Measurements from ENCODE around the gene NAT9. TPM values are rescaled to one million over a fixed set of nuclear protein-coding genes. Genes with fewer than 3 reads are reported as not detected.

NAT9 gene
- total RNA-seq, 1 donor from 2014 or later, result 19.4 TPM

- DNase-seq (ENCODE audit: missing footprints) (no peak), ATAC-seq (no peak)
- intact Hi-C loops (cut with DNase I), result loop anchor here (5.0 kb wide), 1 partner anchor 82 kb away; no protein-coding TSS in a partner anchor
Observed at GRCh38 chr17:74739227-74739831, 36.8 kb downstream of the NAT9 start.

GRCh38 chr17:74738051-74738996 is 37.8 kb downstream of the NAT9 start:
- DNase-seq (ENCODE audit: missing footprints) (no peak), ATAC-seq (peak; percentile 47)
- intact Hi-C loops (cut with DNase I), result loop anchor here (5.0 kb wide), 1 partner anchor 81 kb away; no protein-coding TSS in a partner anchor

DNA sequence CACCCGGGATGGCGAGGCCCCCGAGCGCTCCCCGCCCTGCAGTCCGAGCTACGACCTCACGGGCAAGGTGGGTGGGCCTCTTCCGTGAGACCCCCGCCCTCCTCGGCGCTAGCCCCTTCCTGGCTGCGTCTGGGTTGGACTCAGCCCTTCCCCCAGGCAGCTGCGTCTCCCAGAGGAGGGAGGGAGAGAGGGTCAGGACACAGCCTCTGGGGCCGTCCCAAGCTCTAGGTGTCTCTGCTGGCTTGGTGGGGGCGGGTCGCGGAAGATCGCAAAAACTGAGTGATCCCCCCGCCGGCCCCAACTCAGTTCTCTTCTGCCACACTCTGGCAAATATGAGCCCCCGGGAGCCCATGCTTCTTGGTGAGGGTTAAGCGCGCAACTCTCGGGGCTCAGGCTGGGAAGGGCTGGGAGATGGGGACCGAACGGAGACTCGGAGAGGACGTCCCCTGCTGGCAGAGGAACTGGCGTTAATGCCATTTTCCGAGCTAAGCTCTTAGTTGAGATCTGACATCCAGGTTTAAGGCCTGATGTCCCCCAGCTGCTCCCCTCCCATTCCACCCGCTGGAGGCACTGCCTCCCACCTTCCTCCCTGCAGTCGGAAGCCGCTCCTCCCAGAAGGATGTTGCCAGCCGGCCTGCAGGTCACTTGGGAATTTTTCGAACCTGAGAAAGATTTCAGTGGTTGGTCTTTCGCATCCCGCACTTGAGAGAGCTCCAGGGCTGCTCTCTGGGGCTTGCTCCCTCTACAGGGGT is 38.7 kb downstream of the NAT9 start:
- DNase-seq (ENCODE audit: missing footprints) (no peak), ATAC-seq (peak; percentile 6)
- intact Hi-C loops (cut with DNase I), result loop anchor here (5.0 kb wide), 1 partner anchor 80 kb away; no protein-coding TSS in a partner anchor

DNA sequence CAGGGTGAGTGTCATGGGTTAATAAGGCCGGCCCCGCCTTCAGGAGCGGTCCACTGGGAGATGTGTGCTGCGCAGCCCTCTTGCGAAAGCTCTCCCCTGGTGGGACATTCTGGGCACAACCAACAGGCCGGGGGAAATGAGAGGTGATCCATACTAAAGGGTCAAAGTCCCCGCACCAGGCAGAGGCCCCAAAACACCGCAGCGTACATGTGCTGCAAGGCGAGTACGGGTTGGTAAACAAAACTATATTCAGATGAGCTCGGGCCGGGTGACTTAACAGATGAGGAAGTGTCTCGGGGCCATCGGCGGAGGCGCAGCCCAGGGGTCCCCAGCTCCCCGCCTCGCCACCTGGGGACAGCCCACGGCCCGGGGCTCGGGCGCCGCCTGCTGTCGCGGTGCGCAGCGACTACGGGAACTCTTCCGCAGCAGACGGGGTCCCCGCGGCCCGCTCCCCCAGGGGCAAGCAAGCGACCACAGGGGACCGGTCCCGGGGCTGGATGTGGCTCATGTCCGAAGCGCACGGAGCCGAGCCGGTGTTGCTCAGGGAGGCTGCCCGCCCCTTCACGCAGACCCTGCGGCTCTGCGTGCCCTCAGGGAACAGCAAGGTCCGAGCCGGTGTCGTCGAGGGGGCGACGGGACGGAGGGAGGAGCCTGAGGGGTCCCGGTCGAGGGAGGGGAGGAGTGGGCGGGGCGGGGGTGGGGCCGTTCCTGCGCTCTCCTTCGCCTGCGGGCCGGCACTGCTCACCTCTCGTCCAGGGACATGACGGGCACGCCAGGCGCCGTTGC is 39.4 kb downstream of the NAT9 start, which contains the start of gene RAB37:
Gene RAB37, plus strand, starts transcription at position 744 of the 786 bp plus-strand sequence. Its CDS starts 17 bp downstream, at position 761.
- DNase-seq (ENCODE audit: missing footprints) (peak; percentile 82), ATAC-seq (peak; percentile 80)
- intact Hi-C loops (cut with DNase I), result loop anchor here (5.0 kb wide), 1 partner anchor 79 kb away; no protein-coding TSS in a partner anchor

GRCh38 chr17:74734256-74734655 is 41.9 kb downstream of the NAT9 start:
- intact Hi-C loops (cut with DNase I), result no loop called here
- no peak for DNase-seq (ENCODE audit: missing footprints)
- no peak for ATAC-seq

DNA sequence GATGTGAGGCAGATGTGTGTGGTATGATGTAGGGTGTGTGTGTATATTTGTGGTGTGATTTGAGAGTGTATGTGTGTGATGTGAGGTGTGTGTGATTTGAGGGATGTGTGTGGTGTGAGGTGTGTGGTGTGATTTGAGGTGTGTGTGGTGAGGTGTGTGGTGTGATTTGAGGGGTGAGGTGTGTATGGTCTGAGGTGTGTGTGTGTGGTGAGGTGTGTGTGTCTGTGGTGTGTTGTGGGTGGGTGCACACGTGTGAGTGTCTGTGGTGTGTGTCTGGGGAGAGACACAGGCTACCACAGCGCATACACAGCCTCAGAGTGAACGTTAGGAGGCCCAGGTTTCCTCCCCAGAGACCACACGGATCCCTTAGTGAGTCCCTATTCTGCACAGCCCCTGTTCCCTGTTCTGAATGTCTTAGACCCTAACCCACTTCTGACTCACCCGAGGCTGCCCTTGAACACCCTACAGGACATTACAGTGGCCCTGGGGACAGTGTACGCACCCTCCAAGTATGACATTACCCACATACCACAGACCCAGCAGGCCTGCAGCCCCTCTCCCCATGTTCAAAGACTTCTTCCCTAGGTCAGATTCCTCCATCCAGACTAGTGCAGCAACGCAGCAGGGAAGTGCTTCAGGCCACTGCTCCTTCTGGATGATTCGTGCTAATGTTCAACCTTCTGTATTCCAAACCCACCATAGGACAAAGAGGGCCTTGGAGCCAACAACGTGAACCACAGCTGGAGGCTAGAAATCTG is 42.6 kb downstream of the NAT9 start:
- no peak for ATAC-seq
- intact Hi-C loops (cut with DNase I), result no loop called here
- DNase-seq (ENCODE audit: missing footprints), result no peak

- intact Hi-C loops (cut with DNase I), result no loop called here
- ATAC-seq (no peak), DNase-seq (ENCODE audit: missing footprints) (no peak)
Observed at GRCh38 chr17:74732042-74732867, 43.9 kb downstream of the NAT9 start.

GRCh38 chr17:74731347-74731605 is 44.9 kb downstream of the NAT9 start:
- DNase-seq (ENCODE audit: missing footprints) (no peak), ATAC-seq (no peak)
- intact Hi-C loops (cut with DNase I), result no loop called here

DNA sequence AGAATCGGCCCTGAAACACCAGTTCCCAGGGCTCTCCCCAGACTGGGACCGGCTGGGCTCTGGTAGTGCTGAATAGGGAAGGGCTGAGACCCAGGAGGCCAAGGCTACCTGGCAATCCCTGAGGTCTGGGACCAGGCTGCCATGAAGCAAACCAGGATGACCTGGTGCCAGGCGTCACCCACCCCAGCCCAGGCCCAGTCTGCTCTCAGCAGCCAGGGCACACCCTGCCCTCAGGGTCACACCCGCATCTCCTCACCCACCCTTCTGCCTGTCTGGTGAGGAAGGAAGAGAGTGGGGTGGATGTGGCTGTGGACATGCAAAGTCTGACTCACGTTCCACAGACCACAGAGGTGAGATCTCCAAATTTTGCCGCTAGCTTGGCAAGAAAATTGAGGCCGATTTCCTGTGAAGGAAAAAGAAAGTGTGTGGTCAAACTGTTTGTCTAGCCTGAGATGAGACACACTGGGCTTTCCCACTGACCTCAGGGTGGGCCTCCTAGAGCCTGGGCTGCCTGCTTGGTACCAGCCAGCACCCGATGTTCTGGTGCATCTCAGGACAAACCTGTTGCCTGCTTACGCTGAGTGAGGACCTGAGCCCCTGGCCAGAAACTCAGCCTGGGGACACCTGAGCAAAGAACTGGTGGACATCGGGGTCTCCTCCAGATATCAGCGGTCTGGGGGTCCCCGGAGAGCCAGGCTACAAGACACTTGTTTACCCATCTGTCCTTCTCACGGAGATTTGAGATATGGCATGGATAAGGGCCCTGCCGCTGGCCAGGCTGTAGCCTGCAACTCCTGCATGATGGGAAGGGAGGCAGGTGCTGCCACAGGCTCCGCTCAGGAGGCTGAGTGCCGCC is 45.4 kb downstream of the NAT9 start:
- no peak for DNase-seq (ENCODE audit: missing footprints)
- intact Hi-C loops (cut with DNase I), result no loop called here
- no peak for ATAC-seq

DNA sequence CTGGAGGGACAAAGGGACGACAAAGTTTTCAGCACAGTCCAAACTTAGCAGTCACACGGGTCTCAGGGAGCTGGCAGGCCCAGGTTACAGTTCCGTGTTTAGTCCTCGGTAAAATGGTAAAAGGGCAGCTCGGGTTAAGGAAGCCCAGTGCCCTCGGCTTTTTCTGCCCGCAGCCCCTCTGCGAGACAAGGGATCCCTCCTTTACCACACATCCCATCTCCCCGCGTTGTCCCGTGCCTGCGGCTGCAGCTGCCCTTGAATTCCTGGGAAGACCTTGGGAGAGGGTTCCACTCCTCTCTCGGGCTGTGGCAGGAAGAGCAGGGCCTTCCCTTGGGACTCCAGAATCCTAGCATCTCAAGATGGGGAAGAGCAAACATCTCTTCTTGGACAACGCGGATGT is 46.3 kb downstream of the NAT9 start:
- DNase-seq (ENCODE audit: missing footprints) (no peak), ATAC-seq (no peak)
- intact Hi-C loops (cut with DNase I), result no loop called here

GRCh38 chr17:74729368-74729767 is 46.8 kb downstream of the NAT9 start:
- no peak for ATAC-seq
- intact Hi-C loops (cut with DNase I), result no loop called here
- DNase-seq (ENCODE audit: missing footprints), result no peak

DNA sequence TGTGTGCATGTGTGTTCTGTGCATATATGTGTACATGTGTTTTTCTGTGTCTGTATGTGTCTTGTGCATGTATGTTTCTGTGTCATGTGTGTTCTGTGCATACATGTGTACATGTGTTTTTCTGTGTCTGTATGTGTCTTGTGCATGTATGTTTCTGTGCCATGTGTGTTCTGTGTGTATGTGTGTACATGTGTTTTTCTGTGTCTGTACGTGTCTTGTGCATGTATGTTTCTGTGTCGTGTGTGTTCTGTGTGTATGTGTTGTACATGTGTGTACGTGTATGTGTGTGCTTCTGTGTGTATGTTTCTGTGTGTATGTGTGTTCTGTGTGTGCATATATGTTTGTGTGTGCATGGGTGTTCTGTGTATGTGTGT is 47.5 kb downstream of the NAT9 start:
- ATAC-seq (no peak), DNase-seq (ENCODE audit: missing footprints) (no peak)
- intact Hi-C loops (cut with DNase I), result no loop called here

GRCh38 chr17:74728033-74728701 is 48.0 kb downstream of the NAT9 start:
- ATAC-seq, result no peak
- intact Hi-C loops (cut with DNase I), result no loop called here

DNA sequence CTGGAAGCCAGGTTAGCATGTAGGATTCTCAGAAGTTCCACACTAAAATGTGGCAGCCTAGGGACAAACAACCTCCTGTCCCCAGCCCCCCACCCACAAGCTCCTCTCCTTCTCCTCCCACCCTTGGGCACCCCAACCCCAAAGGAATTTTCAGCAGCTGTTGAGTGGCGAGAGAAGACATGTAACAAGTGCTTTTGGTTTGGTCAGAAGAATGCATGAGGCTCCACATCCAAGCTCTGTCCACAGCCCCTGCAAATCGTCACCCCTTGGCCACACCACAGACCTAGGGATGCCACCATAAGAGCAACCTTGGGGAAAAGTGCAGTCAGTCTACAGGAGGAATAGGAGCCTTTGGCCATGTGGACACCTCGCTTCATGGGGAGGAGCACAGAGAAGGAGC is 51.0 kb downstream of the NAT9 start:
- no peak for ATAC-seq
- intact Hi-C loops (cut with DNase I), result no loop called here
- DNase-seq (ENCODE audit: missing footprints), result no peak

More at GRCh38 chr17:74728033-74728701, 48.0 kb downstream of the NAT9 start:
- no peak for DNase-seq (ENCODE audit: missing footprints)

- intact Hi-C loops (cut with DNase I), result no loop called here
- DNase-seq (ENCODE audit: missing footprints), result no peak
- no peak for ATAC-seq
Observed at GRCh38 chr17:74723891-74724290, 52.3 kb downstream of the NAT9 start.

DNA sequence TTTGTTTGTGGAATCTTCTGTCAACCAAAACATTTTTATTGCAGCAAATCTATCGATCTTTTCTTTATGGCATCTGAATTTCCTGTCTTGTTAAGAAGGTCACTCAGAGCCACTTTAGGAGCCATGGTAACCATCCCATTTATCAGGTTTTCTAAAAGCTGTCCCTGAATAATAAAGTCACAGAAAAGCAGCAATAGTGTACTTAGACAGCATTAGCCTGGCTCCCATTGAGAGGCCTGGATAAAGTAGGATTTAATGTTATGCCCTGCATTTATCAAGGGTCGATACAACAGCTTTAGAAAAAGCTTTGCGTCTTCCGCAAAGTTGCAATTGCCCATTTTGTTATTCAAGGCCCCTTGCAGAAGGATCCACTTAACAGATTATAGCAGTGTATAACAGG is 53.4 kb downstream of the NAT9 start:
- intact Hi-C loops (cut with DNase I), result no loop called here
- DNase-seq (ENCODE audit: missing footprints), result no peak
- ATAC-seq, result no peak

All from Right ventricle myocardium inferior (tissue), 1 donor.